SK-N-SH treated with all-trans-retinoic acid at 6 μM for 48 hours (cell line): ENCODE results near the gene COL4A2.

Source experiments
- ATAC-seq: fragments of 200-7000 bp; cut with Tn5 transposase; 3 replicates; pipeline ENCODE4 v1.9.1; 2020; ENCODE audit warnings: mild to moderate bottlenecking, moderate library complexity
- ARNTL ChIP-seq: fragments of 450-650 bp; formaldehyde crosslinking; IDR thresholded peaks from 2 replicates; pipeline ENCODE4 v1.5.0; 2020; ENCODE audit warnings: low read depth, mild to moderate bottlenecking, moderate library complexity, borderline replicate concordance
- BACH2 ChIP-seq: fragments of 250-450 bp; sonication (Bioruptor Pico); IDR thresholded peaks from 2 replicates; pipeline ENCODE4 v1.9.0; 2021; ENCODE audit warnings: mild to moderate bottlenecking, borderline replicate concordance
- CREB5 ChIP-seq: fragments of 250-450 bp; sonication (Bioruptor Pico); IDR thresholded peaks from 2 replicates; pipeline ENCODE4 v1.5.1; 2020; ENCODE audit warnings: low read depth, mild to moderate bottlenecking, moderate library complexity
- CSDC2 ChIP-seq: fragments of 250-450 bp; sonication (Bioruptor Pico); IDR thresholded peaks from 2 replicates; pipeline ENCODE4 v1.5.0; 2020; ENCODE audit warnings: mild to moderate bottlenecking, moderate library complexity
- CSRNP3 ChIP-seq: fragments of 250-450 bp; sonication (Bioruptor Pico); IDR thresholded peaks from 2 replicates; pipeline ENCODE4 v1.5.1; 2021; ENCODE audit warnings: mild to moderate bottlenecking, moderate library complexity
- ESRRG ChIP-seq: fragments of 250-450 bp; sonication (Bioruptor Pico); IDR thresholded peaks from 2 replicates; pipeline ENCODE4 v1.6.1; 2021; ENCODE audit warnings: mild to moderate bottlenecking
- GLIS3 ChIP-seq: fragments of 250-450 bp; sonication (Bioruptor Pico); IDR thresholded peaks from 2 replicates; pipeline ENCODE4 v1.5.0; 2020; ENCODE audit warnings: mild to moderate bottlenecking, moderate library complexity
- ISL1 ChIP-seq: fragments of 250-450 bp; sonication (Bioruptor Pico); IDR thresholded peaks from 2 replicates; pipeline ENCODE4 v2.1.2; 2022; ENCODE audit warnings: mild to moderate bottlenecking, moderate library complexity
- POU6F1 ChIP-seq: fragments of 250-450 bp; sonication (Bioruptor Pico); IDR thresholded peaks from 2 replicates; pipeline ENCODE4 v1.8.0; 2021; ENCODE audit warnings: low read depth, mild to moderate bottlenecking, moderate library complexity, borderline replicate concordance
- PPARA ChIP-seq: fragments of 250-450 bp; sonication (Bioruptor Pico); IDR thresholded peaks from 2 replicates; pipeline ENCODE4 v1.5.0; 2020; ENCODE audit warnings: mild to moderate bottlenecking, borderline replicate concordance
- RARB ChIP-seq: fragments of 250-450 bp; sonication (Bioruptor Pico); IDR thresholded peaks from 2 replicates; pipeline ENCODE4 v1.8.0; 2021; ENCODE audit warnings: mild to moderate bottlenecking, moderate library complexity
- SNAI2 ChIP-seq: fragments of 250-450 bp; sonication (Bioruptor Pico); IDR thresholded peaks from 2 replicates; pipeline ENCODE4 v1.5.0; 2020; ENCODE audit warnings: mild to moderate bottlenecking, moderate library complexity
- TCF4 ChIP-seq: fragments of 250-450 bp; sonication (Bioruptor Pico); IDR thresholded peaks from 2 replicates; pipeline ENCODE4 v1.8.0; 2021; ENCODE audit warnings: mild to moderate bottlenecking, moderate library complexity, borderline replicate concordance
- ZC3H10 ChIP-seq: fragments of 250-450 bp; sonication (Bioruptor Pico); IDR thresholded peaks from 2 replicates; pipeline ENCODE4 v1.5.1; 2021; ENCODE audit warnings: mild to moderate bottlenecking, moderate library complexity
- ZFP3 ChIP-seq: fragments of 250-450 bp; sonication (Bioruptor Pico); IDR thresholded peaks from 2 replicates; pipeline ENCODE4 v1.5.0; 2020; ENCODE audit warnings: mild to moderate bottlenecking, moderate library complexity
- ZFP30 ChIP-seq: fragments of 450-650 bp; formaldehyde crosslinking; IDR thresholded peaks from 2 replicates; pipeline ENCODE4 v1.5.0; 2022; ENCODE audit warnings: mild to moderate bottlenecking, moderate library complexity
- ZNF565 ChIP-seq: fragments of 450-650 bp; formaldehyde crosslinking; conservative IDR thresholded peaks from 2 replicates; pipeline ENCODE4 v1.5.0; 2020; ENCODE audit warnings: low read depth, mild to moderate bottlenecking, moderate library complexity
- ZNF70 ChIP-seq: fragments of 450-650 bp; formaldehyde crosslinking; IDR thresholded peaks from 2 replicates; pipeline ENCODE4 v1.5.0; 2020; ENCODE audit warnings: mild to moderate bottlenecking, moderate library complexity
- ZNF8 ChIP-seq: fragments of 450-650 bp; formaldehyde crosslinking; IDR thresholded peaks from 2 replicates; pipeline ENCODE4 v1.5.0; 2020; ENCODE audit warnings: mild to moderate bottlenecking, moderate library complexity
- TF ChIP-seq, protein P1 (sequence below): fragments of 250-450 bp; sonication (Bioruptor Pico); IDR thresholded peaks from 2 replicates; pipeline ENCODE4 v1.8.0; 2020; ENCODE audit warnings: mild to moderate bottlenecking, moderate library complexity, borderline replicate concordance

COL4A2 gene

DNA sequence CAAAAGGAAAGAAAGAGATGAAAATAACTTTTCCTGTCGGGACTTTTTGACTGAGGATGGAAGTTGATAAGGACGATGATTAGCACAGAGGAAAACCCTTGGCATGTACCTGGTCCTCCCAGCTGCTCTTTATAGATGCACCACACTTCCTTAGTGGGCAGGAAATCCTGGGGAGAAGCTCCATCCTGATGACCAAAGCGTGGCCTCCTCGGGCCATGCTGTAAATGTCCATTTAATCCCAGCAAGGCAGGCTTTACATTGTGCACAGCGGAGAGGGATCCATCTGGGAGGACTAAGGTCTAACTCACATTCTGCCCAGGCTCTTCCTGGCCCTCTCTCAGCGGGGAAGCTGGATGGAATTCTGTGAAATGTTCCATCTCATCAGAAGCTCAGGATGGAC lies 113.5 kb downstream of the COL4A2 start:
- TF ChIP-seq SNAI2 (CRISPR knock-in tag) (no peak), TCF4 (CRISPR knock-in tag) (no peak), ARNTL (no peak), CSRNP3 (no peak), CSDC2 (CRISPR knock-in tag) (no peak), PPARA (CRISPR knock-in tag) (no peak), ZNF8 (CRISPR knock-in tag) (no peak), ZFP30 (CRISPR knock-in tag) (no peak), RARB (CRISPR knock-in tag) (no peak), GLIS3 (CRISPR knock-in tag) (no peak), ZFP3 (CRISPR knock-in tag) (no peak), ZC3H10 (CRISPR knock-in tag) (no peak), ZNF565 (CRISPR knock-in tag) (no peak), BACH2 (no peak), ISL1 (CRISPR knock-in tag) (no peak), POU6F1 (CRISPR knock-in tag) (no peak), ESRRG (CRISPR knock-in tag) (no peak), CREB5 (no peak)
- TF ChIP-seq, protein P1, sequence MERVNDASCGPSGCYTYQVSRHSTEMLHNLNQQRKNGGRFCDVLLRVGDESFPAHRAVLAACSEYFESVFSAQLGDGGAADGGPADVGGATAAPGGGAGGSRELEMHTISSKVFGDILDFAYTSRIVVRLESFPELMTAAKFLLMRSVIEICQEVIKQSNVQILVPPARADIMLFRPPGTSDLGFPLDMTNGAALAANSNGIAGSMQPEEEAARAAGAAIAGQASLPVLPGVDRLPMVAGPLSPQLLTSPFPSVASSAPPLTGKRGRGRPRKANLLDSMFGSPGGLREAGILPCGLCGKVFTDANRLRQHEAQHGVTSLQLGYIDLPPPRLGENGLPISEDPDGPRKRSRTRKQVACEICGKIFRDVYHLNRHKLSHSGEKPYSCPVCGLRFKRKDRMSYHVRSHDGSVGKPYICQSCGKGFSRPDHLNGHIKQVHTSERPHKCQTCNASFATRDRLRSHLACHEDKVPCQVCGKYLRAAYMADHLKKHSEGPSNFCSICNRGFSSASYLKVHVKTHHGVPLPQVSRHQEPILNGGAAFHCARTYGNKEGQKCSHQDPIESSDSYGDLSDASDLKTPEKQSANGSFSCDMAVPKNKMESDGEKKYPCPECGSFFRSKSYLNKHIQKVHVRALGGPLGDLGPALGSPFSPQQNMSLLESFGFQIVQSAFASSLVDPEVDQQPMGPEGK (CRISPR knock-in tag), result no peak
- ATAC-seq, result no peak

GRCh38 chr13:110421061-110421460 lies 114.0 kb downstream of the COL4A2 start:
- TF ChIP-seq SNAI2 (CRISPR knock-in tag), result no peak
- no peak for TF ChIP-seq ESRRG (CRISPR knock-in tag)
- no peak for TF ChIP-seq BACH2
- no peak for TF ChIP-seq CSDC2 (CRISPR knock-in tag)
- no peak for TF ChIP-seq POU6F1 (CRISPR knock-in tag)
- TF ChIP-seq ARNTL, result no peak
- TF ChIP-seq GLIS3 (CRISPR knock-in tag), result no peak
- no peak for TF ChIP-seq CREB5
- no peak for TF ChIP-seq ZNF70 (CRISPR knock-in tag)
- TF ChIP-seq, protein P1 (CRISPR knock-in tag), result no peak
- no peak for ATAC-seq
